ENCODE results near the gene STAU1.
"Not testable (repeated sequence)": the region's sequence is repeated elsewhere in the genome, so short reads cannot be mapped to it uniquely, and the experiment has no call there.

The STAU1 gene

GRCh38 chr20:49163696-49164095, 24.4 kb downstream of the STAU1 start:
- no peak for DNase-seq

DNA sequence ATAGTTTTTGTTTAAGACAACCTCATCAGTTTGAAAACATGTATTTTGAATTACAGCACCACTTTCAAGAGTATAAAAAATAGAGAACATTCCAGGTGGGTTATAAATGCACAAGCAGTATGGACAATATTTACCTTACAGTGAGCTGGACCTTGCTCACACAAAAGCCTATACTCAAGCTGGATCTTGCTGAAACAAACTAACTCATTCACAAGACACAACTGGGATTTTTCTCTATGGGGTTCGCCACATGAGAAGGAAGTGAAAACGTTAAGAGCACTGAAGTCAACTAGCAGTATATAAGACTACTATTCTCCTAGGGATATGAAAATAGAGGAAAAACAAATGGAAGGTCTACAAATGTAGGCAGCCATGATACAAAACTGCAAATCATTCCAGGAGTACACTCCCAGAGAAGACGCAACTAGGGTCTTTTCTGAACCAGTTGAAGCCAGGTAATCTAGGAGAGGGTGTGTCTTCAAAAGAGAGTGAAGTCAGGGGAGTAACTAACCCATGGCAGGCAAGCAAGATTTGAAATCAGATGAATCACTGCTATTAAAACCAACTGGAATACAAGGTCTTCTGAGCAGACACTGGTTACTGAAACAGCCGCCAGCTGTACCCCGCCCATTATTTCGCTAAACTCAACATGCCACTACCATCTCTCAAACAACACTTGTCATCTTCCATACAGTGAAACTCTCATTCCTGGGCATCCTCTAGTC, 26.5 kb downstream of the STAU1 start:
- no peak for DNase-seq

DNA sequence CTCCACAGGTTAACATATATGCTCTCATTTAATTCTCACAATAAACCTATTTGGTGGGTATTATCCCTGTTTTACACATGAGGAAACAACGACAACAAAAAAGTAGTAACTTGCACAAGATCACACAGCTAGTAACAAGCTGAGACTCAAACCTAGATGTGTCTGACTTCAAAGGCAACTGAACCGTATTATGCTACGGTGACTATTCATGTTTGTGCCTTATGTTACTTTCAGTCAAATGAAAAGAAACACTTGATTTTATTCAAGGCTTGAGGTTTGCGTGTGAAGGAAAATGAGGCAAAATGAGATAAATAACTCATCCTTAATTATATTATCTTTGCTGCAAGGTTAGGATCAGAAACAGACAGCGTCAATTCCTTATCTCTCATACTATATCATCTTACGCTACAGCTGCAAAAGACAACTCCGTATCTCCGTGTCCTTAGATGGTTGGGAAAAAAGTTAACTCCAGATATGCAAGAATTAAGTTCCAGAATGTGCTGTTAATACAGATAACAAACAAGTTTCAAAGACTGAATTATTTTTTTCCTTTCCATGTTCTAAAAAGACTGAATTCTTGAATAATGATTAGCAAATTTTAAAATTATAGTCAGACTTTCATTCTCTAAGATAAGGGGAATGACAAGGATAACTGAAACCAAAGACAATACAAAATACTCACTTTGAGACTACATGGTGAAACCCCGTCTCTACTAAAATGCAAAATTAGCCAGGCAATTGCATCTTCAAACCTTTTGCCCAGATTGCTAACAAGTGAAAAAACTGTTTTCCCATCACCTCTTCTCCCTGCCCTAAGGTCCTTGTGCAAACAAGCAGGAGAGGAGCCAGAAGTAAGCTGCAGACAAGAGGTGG, 27.8 kb downstream of the STAU1 start:
- no peak for DNase-seq

DNA sequence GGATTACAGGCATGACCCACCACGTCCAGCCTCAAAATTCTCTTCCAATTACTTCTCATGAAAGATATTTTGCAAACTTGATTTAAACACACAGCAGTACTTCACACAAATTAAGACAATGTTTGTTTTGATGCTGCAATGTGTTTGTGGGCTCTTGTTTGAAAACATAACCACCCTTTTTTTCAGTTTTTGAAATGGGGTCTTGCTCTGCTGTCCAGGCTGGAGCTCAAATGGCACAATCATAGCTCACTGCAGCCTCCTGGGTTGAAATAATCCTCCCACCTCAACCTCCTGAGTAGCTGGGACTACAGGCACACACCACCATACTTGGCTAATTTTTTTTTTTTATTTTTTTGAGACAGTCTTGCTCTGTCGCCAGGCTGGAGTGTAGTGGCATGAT, 31.0 kb downstream of the STAU1 start:
- no peak for DNase-seq

- no peak for DNase-seq
These were observed 31.7 kb downstream of the STAU1 start for GRCh38 chr20:49156481-49156880.

DNA sequence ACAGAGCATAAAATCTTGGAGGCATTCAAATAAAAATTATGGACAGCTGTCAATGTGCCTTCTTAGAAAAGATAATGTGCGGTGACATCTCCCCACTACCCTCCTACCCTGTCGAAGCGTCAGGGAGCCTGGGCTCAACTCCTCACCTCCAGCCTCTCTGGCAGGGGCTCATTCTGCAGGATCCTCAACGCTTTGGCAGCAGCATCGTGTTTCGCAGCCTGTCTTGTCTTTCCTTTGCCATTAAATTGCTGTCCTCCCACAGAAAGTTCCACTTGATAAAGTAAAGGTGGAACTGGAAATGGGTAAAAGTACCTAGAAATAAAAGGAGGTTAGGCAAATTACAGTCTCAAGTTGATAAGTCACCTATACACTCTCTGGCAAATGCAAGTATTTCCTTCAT, 36.7 kb downstream of the STAU1 start:
- DNase-seq, result no peak

DNA sequence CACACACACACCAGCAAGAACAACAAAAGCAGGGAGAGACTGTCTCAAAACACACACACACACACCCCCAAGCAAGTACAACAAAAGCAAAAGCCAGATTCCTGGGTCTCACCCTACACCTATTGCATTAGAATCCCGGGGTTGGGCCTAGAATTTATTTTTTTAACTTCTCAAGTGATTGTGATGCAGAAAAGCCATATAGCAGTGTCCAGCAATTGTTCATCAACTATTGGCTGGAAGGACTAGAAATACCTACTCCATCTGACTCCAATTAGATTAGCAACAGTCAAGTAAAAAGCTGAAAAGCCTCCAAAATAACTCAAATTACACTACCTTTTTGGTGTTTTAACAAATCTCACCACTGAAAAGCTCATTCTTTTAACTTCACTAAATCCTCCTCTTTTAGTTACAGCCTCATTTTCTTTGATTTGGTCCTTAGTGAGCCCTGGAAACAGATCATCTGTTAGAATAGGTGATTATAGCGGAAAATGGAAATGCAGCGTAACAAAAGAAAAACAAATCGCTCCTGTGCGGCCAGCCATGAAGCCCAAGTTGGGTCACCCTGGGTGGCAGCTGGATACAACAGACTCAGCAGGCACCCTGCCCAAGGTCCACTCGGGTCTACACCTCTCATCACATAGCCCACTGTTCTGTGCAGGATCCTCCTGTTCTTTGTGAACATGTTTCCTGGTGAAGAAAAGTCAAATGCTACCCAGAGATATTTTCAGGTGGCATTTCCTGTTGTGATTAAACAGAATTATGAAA, 38.7 kb downstream of the STAU1 start:
- no peak for DNase-seq

DNA sequence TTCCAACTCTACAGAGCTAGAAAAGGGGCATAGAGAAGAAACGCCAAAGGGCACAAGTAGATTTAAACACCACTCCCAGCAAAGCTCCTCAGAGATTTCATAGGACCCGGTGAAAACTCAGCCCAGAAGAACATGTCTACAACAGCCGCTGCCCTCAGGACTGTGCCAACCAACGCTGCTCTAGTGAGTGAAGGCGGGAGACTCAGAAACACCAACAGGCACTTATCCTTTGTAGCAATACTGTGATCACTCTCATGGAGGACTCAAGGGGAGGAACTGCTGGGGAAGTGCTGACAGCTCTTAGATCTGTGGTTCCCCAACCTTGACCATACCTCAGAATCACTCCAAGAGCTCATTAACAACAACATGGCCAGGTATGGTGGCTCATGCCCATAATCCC, 39.5 kb downstream of the STAU1 start:
- no peak for DNase-seq

DNA sequence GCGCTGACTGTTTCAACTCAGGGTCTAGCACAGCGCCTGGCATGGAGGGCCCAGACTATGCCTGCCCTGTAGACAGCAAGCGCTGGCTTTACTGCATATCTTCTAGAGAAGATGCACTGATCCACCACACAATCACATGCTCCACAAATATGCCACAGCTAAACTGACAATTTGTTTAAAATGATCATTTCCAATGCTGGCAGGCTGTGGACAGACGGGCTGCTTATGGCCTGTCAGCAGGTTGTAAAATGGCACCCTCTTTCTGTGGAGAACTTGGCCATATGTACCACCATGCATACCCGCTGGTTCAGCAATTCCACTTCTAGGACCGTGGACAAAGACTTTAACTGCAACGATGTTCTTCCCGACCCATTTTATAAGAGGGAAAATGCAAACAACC, 40.8 kb downstream of the STAU1 start:
- DNase-seq, result no peak

DNA sequence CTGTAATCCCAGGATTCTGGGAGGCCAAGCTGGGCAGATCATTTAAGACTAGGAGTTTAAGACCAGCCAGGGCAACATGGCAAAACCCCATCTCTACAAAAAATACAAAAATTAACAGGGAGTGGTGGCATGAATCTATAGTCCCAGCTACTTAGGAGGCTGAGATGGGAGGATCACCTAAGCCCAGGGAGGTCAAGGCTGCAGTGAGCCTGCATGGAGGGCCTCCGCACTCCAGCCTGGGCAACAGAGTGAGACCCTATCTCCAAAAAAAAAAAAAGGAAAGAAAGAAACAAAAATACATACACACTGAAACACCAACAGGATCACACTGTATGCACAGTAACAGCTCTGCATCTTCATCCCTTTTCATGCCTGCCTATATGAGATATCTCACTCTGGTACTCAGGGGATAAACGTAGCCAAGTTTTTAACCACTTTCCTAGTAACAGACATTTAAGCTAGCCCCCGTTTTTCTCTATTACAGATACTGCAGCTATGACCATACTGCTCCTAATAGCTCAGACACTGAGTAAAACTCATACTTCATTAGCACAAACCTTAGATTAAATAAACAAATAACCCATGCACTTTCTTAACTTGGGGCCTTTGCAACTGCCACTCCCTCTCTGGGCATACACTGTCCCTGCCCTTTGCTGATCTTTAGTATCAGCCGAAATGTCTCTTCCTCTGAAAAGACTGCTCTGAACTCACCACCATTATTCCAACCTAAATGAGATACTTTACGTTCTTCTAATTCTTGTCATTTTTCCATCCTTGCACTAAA, 41.5 kb downstream of the STAU1 start:
- no peak for DNase-seq

DNA sequence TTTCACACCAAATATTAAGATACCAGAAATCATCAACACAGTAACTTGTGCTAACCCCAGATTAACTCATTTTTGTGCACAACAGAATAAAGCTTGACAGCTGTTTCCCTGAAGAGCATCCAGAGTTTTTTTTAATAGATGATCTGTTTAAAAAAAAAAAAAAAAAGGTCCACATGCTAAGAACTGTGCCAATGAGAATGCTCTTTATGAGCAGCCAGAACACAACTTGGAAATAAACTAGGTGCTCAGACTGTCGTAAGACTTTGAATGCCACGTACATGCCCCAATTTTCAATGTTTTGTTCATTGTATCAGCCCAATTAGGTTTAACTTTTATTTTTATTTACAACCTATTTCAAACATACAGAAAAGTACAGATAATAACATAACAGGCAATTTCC, 47.3 kb downstream of the STAU1 start:
- no peak for DNase-seq

DNA sequence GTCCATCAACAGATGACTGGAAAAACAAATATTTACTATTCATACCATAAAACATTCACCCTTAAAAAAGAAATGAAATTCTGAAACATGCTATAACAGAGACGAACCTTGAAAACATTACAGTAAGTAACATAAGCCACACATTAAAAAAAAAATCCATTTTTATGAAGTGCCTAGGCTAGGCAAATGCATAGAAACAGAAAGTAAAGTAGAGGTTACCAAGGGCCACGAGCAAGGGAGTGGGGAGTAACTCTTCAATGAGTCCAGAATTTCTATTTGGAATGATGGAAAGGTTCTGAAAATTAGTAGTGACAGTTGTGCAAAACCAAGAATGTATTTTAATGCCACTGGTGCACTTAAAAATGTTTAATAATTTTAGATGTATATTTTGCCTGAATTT, 47.7 kb downstream of the STAU1 start:
- no peak for DNase-seq

- no peak for DNase-seq
These were observed 49.7 kb downstream of the STAU1 start for GRCh38 chr20:49138431-49138830.

GRCh38 chr20:49136817-49137571, 51.1 kb downstream of the STAU1 start:
- no peak for DNase-seq

GRCh38 chr20:49134797-49135196, 53.3 kb downstream of the STAU1 start:
- not testable (repeated sequence) for DNase-seq

- no peak for DNase-seq
These were observed 54.6 kb downstream of the STAU1 start for GRCh38 chr20:49133571-49133970.

- no peak for DNase-seq
These were observed 55.1 kb downstream of the STAU1 start for GRCh38 chr20:49132995-49133478.

- no peak for DNase-seq
These were observed 64.2 kb downstream of the STAU1 start for GRCh38 chr20:49123982-49124381.

DNA sequence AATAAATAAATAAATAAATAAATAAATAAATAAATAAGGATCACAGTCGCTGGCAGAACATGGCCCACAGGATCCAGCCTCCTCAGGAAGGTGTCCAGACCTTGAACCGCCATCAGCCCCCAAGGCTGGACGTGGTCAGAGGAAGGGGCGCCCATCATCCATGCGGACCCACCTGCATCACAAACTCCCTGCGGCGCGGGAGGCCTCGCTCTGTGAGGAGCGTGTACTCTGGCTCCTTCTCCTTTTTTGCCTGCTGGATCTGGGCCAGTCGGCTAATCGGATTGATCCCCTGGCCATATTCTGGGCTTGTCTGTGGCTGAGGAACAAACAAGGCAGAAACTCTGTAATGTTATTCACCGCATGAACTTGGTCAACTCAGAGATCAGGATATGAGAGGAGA, 65.2 kb downstream of the STAU1 start:
- DNase-seq, result no peak

DNA sequence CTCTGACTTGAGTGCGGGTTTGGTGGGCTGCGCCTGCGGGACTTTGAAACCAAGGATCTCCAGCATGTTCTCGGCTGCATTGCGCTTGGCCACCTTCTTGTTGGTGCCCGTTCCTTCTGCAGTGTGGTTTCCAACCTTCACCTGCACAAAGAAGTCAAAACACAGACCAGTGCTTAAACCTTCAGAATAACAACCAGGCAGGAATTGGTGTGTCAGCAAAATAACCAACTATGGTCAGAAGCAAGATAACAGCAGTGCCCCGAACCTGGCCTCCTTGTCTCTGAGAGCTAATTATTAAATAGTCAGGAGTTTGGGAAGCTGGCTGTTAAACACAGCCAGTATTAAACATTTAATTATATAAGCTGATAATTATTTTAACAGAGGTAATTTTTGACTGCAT, 68.1 kb downstream of the STAU1 start:
- no peak for DNase-seq

DNA sequence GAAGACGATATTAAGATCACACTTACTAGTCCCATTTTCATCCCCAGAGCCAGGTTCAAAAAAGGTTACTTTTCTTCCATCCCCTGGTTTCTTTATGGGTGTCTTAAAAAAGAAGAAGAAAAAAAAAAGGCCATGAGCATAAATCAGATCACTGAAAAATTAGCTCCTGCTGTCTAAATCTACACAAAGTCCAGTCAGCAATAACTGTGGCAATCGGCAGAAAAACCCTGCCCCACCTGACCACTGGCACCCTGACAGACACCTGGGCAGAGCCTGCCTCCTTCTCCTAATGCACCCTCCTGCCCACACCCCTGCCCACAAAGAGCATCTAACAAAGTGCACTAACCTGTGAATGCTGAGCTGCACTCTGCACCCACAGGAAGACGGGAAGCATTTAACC, 69.8 kb downstream of the STAU1 start:
- DNase-seq, result no peak

- no peak for DNase-seq
These were observed 72.6 kb downstream of the STAU1 start for GRCh38 chr20:49115564-49115963.

All from cortex of kidney (tissue), 1 donor.